ENCODE results near the gene SLC22A5. TPM values are rescaled to one million over a fixed set of nuclear protein-coding genes. Genes with fewer than 3 reads are reported as not detected.

Gene SLC22A5
- total and polyA plus RNA-seq, 2 donors (not counting 3 experiments of a cell fraction or from before 2014, with no cell fraction given): 3.6 to 9.3 TPM

- dilution Hi-C loops (cut with MboI; ENCODE audit: extremely low pct_ligation_motif_present, low sequenced_read_pairs) (no loop called here), intact Hi-C loops (cut with micrococcal nuclease) (no loop called here)
- H3K9ac ChIP-seq (replicated peaks; ENCODE audit: extremely low read depth, insufficient read depth, low read length): no peak overlapping the region
- peaks cover 15% of the 10 kb centered on the region for H3K4me1 ChIP-seq (ENCODE audit: control insufficient read depth, extremely low read depth, insufficient read depth, low read length)
- H3K79me2 ChIP-seq (ENCODE audit: control insufficient read depth, insufficient read depth, low read length): no peaks in the 10 kb centered on the region
- no TSS peak for BruUV-seq (replicated peaks)
- ChIA-PET CTCF (interaction anchor here (1.0 to 1.5 kb wide), 2 partner anchors 20 to 95 kb away, joined by 3 read pairs; no protein-coding TSS in a partner anchor), POLR2A (no interaction called here)
- no peaks in the 10 kb centered on the region for H3K9me1 ChIP-seq (replicated peaks; ENCODE audit: control insufficient read depth, extremely low read depth, insufficient read depth, low read length)
- no peaks in the 10 kb centered on the region for H3K9me3 ChIP-seq (replicated peaks; ENCODE audit: control insufficient read depth, insufficient read depth, low read length)
- no peak for DNase-seq (ENCODE audit: low read depth, low spot score)
- H3K27me3 ChIP-seq (ENCODE audit: control insufficient read depth in 2 of 2, insufficient read depth in 2 of 2, low read length in 2 of 2): no peaks in the 10 kb centered on the region
- no peak for FAIRE-seq
- H4K20me1 ChIP-seq (replicated peaks; ENCODE audit: control insufficient read depth, extremely low read depth, insufficient read depth, low read length): no peaks in the 10 kb centered on the region
- H3K4me3 ChIP-seq (replicated peaks in 1 of 3; ENCODE audit: insufficient read depth in 1 of 3, low read depth in 1 of 3, low read length in 3 of 3): no peak overlapping the region
- H3K36me3 ChIP-seq (ENCODE audit: control insufficient read depth in 2 of 2, extremely low read depth in 1 of 2, insufficient read depth in 2 of 2, low read length in 2 of 2): no peaks in the 10 kb centered on the region
- no peak for TF ChIP-seq MYC (IDR thresholded peaks at IDR 0.05; ENCODE audit: low read depth, low read length)
- no peak for TF ChIP-seq GATA2 (IDR thresholded peaks at IDR 0.05; ENCODE audit: insufficient read depth, insufficient read length, low read depth, low read length)
- no peak for TF ChIP-seq EZH2 (IDR thresholded peaks at IDR 0.05; ENCODE audit: borderline replicate concordance, low read depth, low read length, severe bottlenecking)
- no peak for TF ChIP-seq JUN (IDR thresholded peaks at IDR 0.05; ENCODE audit: borderline replicate concordance, insufficient read depth, insufficient read length, low read depth)
- no peak for TF ChIP-seq CTCF (IDR thresholded peaks at IDR 0.05; ENCODE audit: extremely low read depth in 1 of 2, insufficient read depth in 1 of 2, low read depth in 1 of 2, low read length in 2 of 2)
- no peak for TF ChIP-seq POLR2A (IDR thresholded peaks at IDR 0.05; ENCODE audit: low read depth, low read length)
- TF ChIP-seq, protein P1, sequence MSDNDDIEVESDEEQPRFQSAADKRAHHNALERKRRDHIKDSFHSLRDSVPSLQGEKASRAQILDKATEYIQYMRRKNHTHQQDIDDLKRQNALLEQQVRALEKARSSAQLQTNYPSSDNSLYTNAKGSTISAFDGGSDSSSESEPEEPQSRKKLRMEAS (IDR thresholded peaks at IDR 0.05; ENCODE audit: insufficient read depth, insufficient read length): no peak
- no peak for TF ChIP-seq POLR2AphosphoS5 (IDR thresholded peaks at IDR 0.05; ENCODE audit: insufficient read depth, low read depth, low read length)
- TF ChIP-seq FOS (IDR thresholded peaks at IDR 0.05; ENCODE audit: borderline replicate concordance, insufficient read depth, low read length): no peak
- H2AFZ ChIP-seq (ENCODE audit: low read depth, low read length): no peak overlapping the region
- no peak overlapping the region for H3K27ac ChIP-seq (ENCODE audit: insufficient read depth, low read depth, low read length)
- H3K4me2 ChIP-seq (ENCODE audit: insufficient read depth, low read length): no peak overlapping the region
Observed at GRCh38 chr5:132405646-132406045, 36.1 kb downstream of the SLC22A5 start.
